ENCODE results near the gene MAP3K5.
A peak's percentile ranks its signal among the peaks of the same experiment; 100 is the strongest.
"Not testable (repeated sequence)": the region's sequence is repeated elsewhere in the genome, so short reads cannot be mapped to it uniquely, and the experiment has no call there.

The MAP3K5 gene

GRCh38 chr6:136720045-136720770 is 72.1 kb downstream of the MAP3K5 start:
- no peak for DNase-seq (ENCODE audit: insufficient read length, low spot score)
- peak; percentile 94 for FAIRE-seq

DNA sequence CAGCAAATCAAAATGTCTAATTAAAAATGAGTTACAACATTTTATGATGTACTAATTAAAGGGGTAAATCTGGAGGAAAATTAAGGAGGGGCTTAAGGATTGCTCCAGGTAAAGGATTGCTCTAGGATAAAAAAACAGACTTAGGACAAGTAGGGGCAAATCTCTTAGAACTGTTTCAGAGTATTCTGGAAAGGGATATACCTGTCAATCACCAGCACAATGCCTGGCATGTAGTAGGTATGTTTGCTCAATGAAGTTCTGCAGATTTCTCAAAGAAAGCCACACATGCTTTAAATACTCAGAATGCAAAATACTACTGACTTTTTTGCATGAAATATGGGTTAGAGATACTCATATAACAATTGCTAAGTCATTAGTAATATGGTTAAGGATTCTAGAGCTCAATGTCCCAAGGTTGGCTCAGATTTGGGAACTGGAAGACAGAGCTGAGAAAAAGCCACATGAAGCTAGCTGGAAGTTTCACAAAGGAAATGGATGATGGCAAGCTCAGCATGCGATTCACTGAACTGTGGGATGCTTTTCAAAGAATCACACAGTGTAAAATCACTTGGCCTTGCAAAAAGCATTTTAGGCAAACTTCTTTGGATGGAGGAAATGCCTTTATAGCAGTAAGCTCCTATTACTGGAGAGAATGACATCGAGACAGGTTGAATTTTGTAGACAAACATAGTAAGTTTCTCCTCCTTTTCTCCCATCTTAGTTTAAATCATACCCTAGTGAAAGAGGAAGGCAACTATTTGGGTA is 72.8 kb downstream of the MAP3K5 start:
- DNase-seq (ENCODE audit: insufficient read length, low spot score) = no peak
- TF ChIP-seq POLR2AphosphoS5 (IDR thresholded peaks at IDR 0.05; ENCODE audit: low read depth, low read length) (peak; percentile 42; the same call in 1 of the 2 replicates), TAF1 (IDR thresholded peaks at IDR 0.05; ENCODE audit: low read depth, low read length) (no peak), SPI1 (IDR thresholded peaks at IDR 0.05; ENCODE audit: low read depth, low read length) (peak; percentile 77), POU2F2 (IDR thresholded peaks at IDR 0.05; ENCODE audit: low read depth, low read length) (no peak), PAX5 (IDR thresholded peaks at IDR 0.05; ENCODE audit: insufficient read depth, low read length, severe bottlenecking) (peak; percentile 57), POLR2A (IDR thresholded peaks at IDR 0.05; ENCODE audit: low read depth, low read length) (0 out of 2 replicates have a peak, but pooled peaks have one; percentile 21)
- no peak for FAIRE-seq

More at GRCh38 chr6:136720045-136720770, 72.1 kb downstream of the MAP3K5 start:
- TF ChIP-seq PAX5 (IDR thresholded peaks at IDR 0.05; ENCODE audit: insufficient read depth, low read length, severe bottlenecking) (no peak), TAF1 (IDR thresholded peaks at IDR 0.05; ENCODE audit: low read depth, low read length) (0 out of 2 replicates have a peak, but pooled peaks have one; percentile 18), SPI1 (IDR thresholded peaks at IDR 0.05; ENCODE audit: low read depth, low read length) (peak; percentile 60; the same call in 1 of the 2 replicates), POU2F2 (IDR thresholded peaks at IDR 0.05; ENCODE audit: low read depth, low read length) (no peak), POLR2AphosphoS5 (IDR thresholded peaks at IDR 0.05; ENCODE audit: low read depth, low read length) (no peak), POLR2A (IDR thresholded peaks at IDR 0.05; ENCODE audit: low read depth, low read length) (no peak)

DNA sequence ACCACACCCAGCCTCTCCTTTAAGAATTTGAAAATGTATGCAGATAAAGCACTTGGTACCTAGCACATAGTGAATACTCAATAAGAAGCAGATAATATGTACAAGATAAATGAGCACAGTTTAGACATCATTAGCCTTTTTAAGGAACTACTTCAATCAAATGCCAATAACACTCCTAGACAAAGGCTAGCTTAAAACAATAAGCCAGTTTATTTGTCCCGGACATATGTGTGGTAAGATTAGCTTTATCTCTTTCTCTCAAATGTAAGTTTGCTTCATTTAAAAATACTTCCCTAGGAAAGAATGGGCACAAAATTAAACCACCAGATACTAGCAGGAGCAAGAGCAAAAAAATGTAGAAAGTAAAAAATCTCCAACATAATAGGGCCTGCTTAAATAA is 73.8 kb downstream of the MAP3K5 start:
- FAIRE-seq (no peak), DNase-seq (ENCODE audit: insufficient read length, low spot score) (no peak)
- TF ChIP-seq SPI1 (IDR thresholded peaks at IDR 0.05; ENCODE audit: low read depth, low read length) = no peak
- TF ChIP-seq PAX5 (IDR thresholded peaks at IDR 0.05; ENCODE audit: insufficient read depth, low read length, severe bottlenecking) = no peak
- no peak for TF ChIP-seq POLR2A (IDR thresholded peaks at IDR 0.05; ENCODE audit: low read depth, low read length)
- TF ChIP-seq POLR2AphosphoS5 (IDR thresholded peaks at IDR 0.05; ENCODE audit: low read depth, low read length) = no peak
- no peak for TF ChIP-seq POU2F2 (IDR thresholded peaks at IDR 0.05; ENCODE audit: low read depth, low read length)
- TF ChIP-seq TAF1 (IDR thresholded peaks at IDR 0.05; ENCODE audit: low read depth, low read length) = no peak

DNA sequence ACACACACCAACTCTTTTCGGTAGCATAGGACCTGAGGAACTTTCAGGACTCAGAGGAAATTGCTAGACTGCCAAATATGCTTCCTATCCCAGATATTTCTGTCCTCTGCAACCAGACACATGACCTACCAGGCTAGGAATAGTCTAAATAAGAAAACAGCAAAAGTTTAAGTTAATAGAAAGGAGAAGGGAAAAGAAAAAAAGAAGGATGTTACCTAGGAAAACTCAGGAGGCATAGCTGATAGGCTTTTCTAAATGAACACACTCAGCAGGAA is 74.6 kb downstream of the MAP3K5 start:
- FAIRE-seq = no peak
- TF ChIP-seq TAF1 (IDR thresholded peaks at IDR 0.05; ENCODE audit: low read depth, low read length) (no peak), POLR2AphosphoS5 (IDR thresholded peaks at IDR 0.05; ENCODE audit: low read depth, low read length) (no peak)
- DNase-seq (ENCODE audit: insufficient read length, low spot score) = no peak

- FAIRE-seq (peak; percentile 69), DNase-seq (ENCODE audit: insufficient read length, low spot score) (no peak)
- TF ChIP-seq TAF1 (IDR thresholded peaks at IDR 0.05; ENCODE audit: low read depth, low read length) (no peak), PAX5 (IDR thresholded peaks at IDR 0.05; ENCODE audit: insufficient read depth, low read length, severe bottlenecking) (no peak)
Measured at GRCh38 chr6:136716917-136717715, 75.2 kb downstream of the MAP3K5 start.

DNA sequence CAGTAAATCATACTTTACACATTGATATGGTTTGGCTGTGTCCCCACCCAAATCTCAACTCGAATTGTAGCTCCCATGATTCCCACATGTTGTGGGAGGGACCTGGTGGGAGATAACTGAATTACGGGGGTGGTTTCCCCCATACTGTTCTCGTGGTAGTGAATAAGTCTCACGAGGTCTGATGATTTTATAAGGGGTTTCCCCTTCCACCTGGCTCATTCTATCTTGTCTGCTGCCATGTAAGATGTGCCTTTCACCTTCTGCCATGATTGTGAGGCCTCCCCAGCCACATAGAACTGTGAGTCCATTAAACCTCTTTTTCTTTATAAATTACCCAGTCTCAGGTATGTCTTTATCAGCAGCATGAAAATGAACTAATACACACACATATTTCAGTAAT is 79.6 kb downstream of the MAP3K5 start:
- FAIRE-seq; DNase-seq (ENCODE audit: insufficient read length, low spot score): not testable (repeated sequence)

- DNase-seq (ENCODE audit: insufficient read length, low spot score) (no peak), FAIRE-seq (no peak)
- TF ChIP-seq POLR2AphosphoS5 (IDR thresholded peaks at IDR 0.05; ENCODE audit: low read depth, low read length) (no peak), PAX5 (IDR thresholded peaks at IDR 0.05; ENCODE audit: insufficient read depth, low read length, severe bottlenecking) (no peak), TAF1 (IDR thresholded peaks at IDR 0.05; ENCODE audit: low read depth, low read length) (no peak), POU2F2 (IDR thresholded peaks at IDR 0.05; ENCODE audit: low read depth, low read length) (no peak), SPI1 (IDR thresholded peaks at IDR 0.05; ENCODE audit: low read depth, low read length) (no peak), POLR2A (IDR thresholded peaks at IDR 0.05; ENCODE audit: low read depth, low read length) (no peak)
Measured at GRCh38 chr6:136711644-136712043, 80.6 kb downstream of the MAP3K5 start.

- no peak for DNase-seq (ENCODE audit: insufficient read length, low spot score)
- TF ChIP-seq POLR2A (IDR thresholded peaks at IDR 0.05; ENCODE audit: low read depth, low read length) (no peak), SPI1 (IDR thresholded peaks at IDR 0.05; ENCODE audit: low read depth, low read length) (0 out of 2 replicates have a peak, but pooled peaks have one; percentile 17)
- no peak for FAIRE-seq
Measured at GRCh38 chr6:136710877-136711552, 81.3 kb downstream of the MAP3K5 start.

GRCh38 chr6:136709429-136709828 is 82.8 kb downstream of the MAP3K5 start:
- TF ChIP-seq SPI1 (IDR thresholded peaks at IDR 0.05; ENCODE audit: low read depth, low read length) = no peak
- no peak for TF ChIP-seq POU2F2 (IDR thresholded peaks at IDR 0.05; ENCODE audit: low read depth, low read length)
- TF ChIP-seq TAF1 (IDR thresholded peaks at IDR 0.05; ENCODE audit: low read depth, low read length) = no peak
- no peak for TF ChIP-seq PAX5 (IDR thresholded peaks at IDR 0.05; ENCODE audit: insufficient read depth, low read length, severe bottlenecking)
- DNase-seq (ENCODE audit: insufficient read length, low spot score) = no peak
- no peak for FAIRE-seq
